Astrocyte (in vitro differentiated cells and primary cell): ENCODE data around the gene CPXM2.

ENCODE experiments used
- CTCF ChIP-seq: IDR thresholded peaks from 2 replicates; pipeline ENCODE4 v1.5.1; 2011; ENCODE audit warnings: low read depth, mild to moderate bottlenecking, inconsistent platforms, low read length, moderate library complexity; ENCODE audit not compliant: insufficient read depth
- EZH2 ChIP-seq: IDR thresholded peaks from 2 replicates; pipeline ENCODE4 v1.6.1; 2012; ENCODE audit warnings: mild to moderate bottlenecking, low read length, inconsistent platforms; ENCODE audit not compliant: insufficient read depth

DNA sequence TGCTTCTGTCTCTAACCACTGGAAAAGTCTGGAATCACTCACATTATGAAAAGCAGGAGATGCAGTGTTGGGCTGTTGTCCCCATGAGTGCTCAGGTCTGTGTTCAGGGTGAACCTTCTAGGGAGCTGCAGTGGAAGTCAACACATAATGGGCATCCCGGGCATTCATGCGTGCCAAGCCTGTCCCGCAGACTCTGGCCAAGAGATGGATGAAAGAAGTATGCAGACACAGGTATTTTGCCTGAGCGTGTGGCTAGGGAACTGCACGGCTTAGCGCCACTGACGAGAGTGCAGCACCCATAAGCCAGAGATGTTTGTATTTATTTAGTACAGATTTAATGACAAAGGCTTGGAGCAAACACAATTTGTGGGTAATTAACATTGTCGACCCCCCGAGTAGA, 140.7 kb downstream of the CPXM2 start:
- TF ChIP-seq CTCF (no peak), EZH2 (no peak)
